ENCODE measurements around the gene SPOCD1.

The SPOCD1 gene

DNA sequence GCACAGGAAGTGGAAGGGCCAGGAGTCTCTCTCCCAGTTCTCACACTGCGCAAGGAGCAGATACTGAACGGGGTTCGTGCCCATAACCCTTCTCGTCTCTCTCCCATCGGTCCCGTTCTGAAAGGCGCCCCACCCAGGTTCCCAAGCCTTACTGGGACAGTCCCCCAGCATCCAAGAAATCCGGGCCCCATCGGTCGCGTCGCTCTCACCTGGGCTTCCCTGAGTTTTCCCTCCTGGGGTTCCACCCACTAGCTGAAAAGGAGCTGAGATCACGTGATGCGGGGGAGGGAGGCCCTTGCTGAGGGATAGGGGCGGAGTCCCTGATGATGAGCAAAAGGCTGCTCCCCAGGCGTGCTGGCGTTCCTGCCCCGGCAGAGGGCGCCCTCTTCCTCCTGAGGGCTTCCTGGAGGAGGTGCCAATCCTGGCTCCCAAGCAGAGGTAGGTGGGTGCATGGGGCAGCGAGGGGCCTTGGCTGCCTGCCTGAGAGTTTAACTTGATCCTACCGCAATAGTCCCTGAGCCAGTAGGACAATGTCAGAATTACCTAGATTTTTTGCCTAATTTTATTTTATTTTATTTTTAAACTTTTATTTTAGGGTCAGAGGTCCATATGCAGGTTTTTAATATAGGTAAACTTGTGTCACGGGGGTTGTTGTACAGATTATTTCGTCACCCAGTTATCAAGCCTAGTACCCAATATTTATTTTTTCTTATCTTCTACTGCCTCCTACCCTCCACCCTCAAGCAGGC is at the start of gene SPOCD1:
Gene SPOCD1 (minus strand): TSS at position 271 of the 749 bp plus-strand sequence. CDS start 689 bp downstream, outside the sequence.
- peak; percentile 89 for DNase-seq (ENCODE audit: low spot score)

DNA sequence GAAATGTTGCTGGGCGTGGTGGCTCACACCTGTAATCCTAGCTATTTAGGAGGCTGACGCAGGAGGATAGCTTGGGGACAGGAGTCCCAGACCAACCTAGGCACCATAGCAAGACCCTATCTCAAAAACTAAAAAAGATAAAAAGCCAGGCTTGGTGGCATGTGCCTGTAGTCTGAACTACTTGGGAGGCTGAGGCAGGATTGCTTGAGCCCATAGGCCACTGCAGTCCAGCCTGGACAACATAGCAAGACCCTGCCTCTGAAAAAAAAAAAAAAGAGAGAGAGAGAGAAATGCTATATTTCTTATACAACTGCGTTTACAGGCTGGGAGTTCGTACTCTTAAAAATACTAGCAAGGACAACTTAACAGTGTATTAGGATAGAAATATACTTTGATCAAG is 46.2 kb upstream of the SPOCD1 start:
- DNase-seq (ENCODE audit: low spot score), result no peak

DNA sequence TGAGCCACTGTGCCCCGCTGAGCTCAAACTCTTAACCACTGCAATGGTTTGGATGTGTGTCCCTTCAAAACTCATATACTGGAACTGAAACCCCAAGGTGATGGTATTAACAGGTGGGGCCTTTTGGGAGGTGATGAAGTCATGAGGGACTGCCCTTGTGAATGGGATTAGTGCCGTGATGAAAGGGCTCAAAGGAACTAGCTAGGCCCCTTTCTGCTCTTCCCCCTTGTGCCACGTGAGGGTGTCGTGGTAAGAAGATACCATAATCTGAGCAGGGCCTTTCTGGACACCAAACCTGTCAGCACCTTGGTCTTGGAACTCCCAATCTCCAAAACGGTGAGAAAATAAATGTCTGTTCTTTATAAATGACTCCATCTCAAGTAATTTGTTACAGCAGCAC is 45.5 kb upstream of the SPOCD1 start:
- no peak for DNase-seq (ENCODE audit: low spot score)

DNA sequence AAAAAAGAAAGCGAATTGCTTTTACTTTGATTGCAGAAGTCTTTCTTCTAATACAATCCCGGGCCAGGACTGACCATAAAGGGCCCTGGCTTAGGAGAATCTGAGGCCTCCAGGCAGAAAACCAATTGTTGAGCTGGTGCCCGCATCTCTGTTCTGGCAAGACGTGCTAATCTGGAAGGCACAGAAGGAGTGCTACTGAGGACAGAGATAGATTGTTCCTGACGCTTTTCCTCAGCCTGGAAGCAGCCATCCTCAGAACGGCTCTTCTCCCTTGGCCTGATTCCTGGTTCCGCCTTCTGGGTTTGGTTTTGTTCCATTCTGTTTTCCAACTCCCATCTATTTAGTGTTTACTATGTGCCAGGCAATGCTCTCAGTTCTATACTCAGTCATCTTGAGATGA is 44.8 kb upstream of the SPOCD1 start:
- DNase-seq (ENCODE audit: low spot score), result no peak

DNA sequence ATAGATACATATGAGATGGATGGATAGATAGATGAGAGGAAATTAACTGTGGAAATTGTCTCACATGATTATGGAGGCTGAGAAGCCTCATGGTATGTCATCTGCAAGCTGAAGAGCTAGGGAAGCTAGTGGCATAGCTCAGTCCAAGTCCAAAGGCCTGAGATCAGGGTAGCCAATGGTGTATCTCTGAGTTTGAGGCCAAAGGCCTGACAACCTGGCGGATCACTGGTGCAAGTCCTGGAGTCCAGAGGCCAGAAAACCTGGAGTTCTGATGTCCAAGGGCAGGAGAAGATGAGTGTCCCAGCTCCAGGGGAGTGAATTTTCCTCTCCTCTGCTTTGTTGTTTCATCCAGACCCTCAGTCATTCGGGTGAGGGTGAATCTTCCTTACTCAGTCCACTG is 43.9 kb upstream of the SPOCD1 start:
- DNase-seq (ENCODE audit: low spot score), result no peak

DNA sequence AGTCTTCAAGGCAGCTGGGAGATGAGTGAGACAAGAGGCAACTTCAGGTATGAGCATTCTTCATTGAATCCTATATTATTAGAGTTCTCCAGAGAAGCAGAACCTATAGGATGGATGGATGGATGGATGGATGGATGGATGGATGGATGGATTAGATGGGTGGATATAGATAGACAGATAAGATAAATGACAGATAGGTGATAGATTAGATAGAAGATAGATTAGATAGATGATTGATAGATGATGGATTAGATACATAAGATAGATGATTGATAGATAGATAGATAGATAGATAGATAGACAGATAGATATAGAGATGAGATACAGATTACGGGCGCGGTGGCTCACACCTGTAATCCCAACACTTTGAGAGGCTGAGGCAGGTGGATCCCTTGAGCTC is 43.2 kb upstream of the SPOCD1 start:
- DNase-seq (ENCODE audit: low spot score), result no peak

DNA sequence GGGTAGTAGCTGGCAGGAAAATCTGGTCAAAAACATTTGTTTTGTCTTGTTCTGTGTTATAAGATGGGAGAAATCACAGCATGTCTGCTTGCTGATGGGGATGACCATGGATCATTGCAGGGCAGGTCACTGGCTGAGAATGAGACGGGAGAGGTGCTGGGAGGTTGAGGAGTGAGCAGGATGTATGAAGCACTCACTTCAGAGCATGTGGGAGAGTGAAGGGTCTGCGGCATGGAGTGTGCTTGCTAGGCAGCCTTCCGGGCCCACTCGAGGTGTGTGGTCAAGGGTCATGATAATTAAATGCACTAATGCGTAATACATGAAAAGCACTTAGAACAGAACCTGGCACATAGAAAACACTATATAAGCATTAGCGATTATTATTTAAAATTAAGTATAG is 42.0 kb upstream of the SPOCD1 start:
- DNase-seq (ENCODE audit: low spot score), result no peak

DNA sequence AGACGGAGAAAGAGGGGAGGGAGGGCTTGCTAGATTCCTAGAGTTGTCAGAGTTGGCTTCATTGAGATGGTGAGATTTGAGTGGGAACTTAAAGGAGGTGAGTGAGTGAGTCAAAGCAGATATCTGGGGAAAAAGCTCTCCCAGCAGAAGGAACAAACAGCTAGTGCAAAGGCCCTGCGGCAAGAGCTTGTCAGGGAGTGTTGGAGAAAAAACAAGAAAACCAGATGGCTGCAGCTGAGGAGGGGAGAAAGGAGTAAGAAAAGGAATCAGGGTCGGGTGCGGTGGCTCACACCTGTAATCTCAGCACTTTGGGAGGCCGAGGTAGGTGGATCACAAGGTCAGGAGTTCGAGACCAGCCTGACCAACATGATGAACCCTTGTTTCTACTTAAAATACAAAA is 40.3 kb upstream of the SPOCD1 start:
- no peak for DNase-seq (ENCODE audit: low spot score)

DNA sequence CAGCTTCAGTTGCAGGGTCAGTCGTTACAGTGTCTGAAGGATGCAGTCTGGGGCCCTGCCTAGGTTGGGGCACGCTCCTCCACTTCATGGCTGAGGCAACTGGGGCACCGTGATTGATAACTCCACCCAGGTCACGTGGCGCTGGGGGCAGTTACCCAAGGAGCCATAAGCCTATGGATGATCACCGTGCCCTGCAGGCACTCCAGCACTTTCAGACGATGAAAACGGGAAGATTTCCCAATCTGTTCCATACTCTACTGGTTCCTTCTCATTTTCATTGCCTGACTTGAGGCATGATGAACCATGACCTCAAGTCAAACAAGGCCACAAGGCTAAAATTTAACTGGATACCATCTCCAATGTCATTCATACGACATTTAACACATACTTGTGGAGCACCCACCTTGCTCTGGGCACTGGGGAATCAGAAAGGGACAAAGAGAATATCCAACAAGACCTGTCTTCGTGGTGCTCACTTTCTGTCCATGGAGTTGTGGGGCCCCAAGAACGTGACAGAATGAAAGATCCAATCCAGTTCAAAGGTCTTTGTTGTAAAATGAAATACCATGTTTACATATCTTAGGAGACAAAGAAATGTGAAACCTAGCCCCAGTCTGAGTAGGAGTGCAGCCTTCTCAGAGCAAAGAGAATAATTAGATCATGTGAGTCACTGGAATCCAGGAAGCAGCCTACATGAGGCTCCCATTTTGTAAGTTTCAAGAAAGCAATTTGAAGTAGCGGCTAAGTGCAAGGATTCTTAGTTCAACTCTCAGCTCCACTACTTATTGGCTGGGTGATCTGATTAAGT is 39.4 kb upstream of the SPOCD1 start:
- DNase-seq (ENCODE audit: low spot score), result no peak

DNA sequence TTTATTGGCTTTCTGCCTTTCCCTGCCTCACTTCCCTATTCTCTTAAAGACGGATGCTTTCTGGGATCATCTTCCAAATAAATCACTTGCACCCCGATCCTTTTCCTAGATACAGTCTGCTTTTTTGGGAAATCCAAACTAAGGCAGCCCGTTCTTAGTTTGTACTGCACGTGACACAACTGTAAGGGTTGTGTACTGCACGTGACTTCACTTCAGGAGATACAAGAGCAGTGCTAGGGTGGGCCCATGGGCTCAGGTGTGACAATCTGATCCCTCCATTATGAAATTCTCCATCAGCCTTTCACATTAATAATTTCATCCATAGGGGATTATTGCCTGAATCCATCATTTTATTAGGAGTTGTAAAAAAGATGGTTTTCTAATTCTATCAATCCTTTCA is 33.8 kb upstream of the SPOCD1 start:
- DNase-seq (ENCODE audit: low spot score), result no peak

DNA sequence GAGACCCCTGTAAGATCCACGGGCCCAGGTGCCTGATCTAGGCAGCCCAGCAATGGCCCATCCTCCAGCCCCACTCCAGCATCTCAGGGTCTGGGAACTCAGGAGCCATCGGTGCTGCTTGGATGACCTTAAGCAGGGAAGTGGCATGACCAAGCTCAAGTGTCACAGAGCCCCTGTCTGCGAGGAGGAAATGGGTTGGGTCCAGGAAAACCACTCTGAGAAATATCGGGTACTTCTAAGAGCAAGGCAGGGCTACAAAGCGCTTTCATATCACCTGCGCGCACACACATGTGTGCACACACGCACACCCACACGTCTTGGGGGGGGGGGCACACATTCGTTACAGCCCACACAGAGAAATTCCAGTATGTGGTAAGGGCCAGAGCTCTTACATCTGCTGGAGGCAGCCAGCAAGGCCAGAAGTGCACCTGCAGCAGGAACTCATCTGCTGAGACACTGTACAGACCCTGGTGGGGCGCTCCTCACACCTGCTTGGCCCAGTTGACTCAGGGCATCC is 32.6 kb upstream of the SPOCD1 start:
- DNase-seq (ENCODE audit: low spot score), result peak; percentile 24

DNA sequence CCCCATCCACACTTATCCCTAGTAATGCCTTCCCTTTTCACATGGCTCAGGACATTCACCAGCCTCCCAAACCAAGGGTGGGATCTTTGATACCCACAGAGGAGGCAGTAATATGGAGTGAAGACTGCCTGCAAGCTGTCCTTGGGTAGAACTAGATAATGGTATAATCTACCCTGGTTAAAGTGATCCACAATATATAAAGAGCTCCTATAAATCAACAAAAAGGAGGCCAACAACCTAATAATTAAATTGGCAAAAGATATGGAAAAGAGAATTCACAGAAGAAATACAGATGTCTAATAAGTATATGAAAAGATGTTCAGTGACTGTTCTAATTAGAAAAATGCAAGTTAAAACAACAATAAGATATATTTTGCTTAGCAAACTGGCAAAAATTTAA is 30.7 kb upstream of the SPOCD1 start:
- no peak for DNase-seq (ENCODE audit: low spot score)

DNA sequence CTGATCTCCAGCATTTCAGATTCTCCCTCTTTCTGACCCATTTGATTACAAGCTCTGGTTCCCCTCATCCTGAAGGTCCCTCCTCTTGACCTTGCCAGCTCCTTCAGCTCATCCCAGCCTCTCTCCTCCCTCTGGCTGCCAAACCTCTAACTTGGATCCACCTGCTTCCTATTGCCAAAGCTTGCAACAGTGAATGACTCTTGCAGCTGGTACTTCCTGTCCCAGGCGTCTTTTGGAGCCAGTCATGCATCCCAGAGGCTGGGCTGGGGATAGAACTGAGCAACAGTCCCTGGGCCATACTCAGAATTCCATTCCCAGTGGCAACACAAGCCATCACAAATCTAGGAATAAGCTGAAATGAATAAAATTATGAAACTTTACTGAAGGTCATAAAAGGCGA is 27.7 kb upstream of the SPOCD1 start:
- DNase-seq (ENCODE audit: low spot score), result no peak

DNA sequence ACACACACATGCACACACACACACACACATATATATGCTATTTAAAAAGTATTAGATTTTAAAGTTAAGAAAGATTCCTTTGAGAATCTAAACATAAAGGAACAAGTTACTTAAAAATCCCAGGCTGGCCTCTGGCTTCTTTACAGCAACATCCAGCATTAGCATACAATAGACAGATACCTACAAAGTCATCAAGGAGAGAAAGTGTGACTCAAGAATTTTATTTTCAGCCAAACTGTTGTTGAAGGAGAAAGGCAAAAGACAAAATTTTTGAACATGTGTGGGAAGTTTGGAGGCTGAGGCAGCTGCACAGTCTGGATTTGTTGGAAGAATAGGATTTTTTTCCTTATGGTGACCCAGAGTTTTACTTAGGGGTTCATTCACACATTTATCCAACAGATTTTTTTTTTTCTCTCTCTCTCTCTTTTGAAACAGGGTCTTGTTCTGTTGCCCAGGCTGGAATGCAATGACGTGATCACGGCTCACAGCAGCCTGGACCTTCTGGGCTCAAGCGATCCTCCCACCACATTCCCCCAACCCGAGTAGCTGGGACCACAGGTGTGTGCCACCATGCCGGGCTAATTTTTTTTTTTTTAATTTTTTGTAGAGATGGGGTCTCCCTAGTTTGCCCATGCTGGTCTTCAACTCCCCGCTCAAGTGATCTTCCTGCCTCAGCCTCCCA is 24.0 kb upstream of the SPOCD1 start:
- no peak for DNase-seq (ENCODE audit: low spot score)

DNA sequence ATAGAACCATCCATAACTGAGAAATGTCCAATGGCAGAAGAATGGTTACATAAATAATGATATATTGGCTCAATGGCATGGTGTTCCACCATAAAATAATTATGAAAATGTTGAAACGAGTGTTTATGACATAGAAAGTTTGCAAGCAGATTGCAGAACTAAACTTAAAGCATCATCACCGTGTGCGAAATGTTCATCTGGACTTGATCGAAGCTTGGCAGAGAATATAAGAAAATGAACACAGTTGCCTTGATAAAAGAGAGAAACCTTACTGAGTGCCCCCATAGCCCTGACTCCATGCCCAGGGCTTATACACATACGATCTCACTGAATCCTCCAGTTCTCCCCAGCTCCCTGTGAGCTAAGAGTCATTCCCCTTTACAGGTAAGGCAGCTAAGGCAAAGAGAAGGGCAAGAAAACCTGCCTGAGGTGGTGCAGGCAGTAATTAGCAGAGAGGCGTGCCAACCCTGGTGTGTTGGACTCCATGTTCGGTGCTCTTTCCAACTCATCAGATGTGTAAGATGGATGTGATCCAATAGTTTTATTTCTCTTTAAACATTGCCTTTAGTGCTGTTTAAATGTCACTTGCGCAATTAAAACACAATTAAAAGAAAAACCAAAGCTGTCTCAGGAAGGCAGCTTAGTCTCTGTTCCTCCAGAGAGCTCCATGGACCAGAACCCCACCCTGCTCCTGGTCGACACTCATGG is 21.8 kb upstream of the SPOCD1 start:
- DNase-seq (ENCODE audit: low spot score), result no peak

DNA sequence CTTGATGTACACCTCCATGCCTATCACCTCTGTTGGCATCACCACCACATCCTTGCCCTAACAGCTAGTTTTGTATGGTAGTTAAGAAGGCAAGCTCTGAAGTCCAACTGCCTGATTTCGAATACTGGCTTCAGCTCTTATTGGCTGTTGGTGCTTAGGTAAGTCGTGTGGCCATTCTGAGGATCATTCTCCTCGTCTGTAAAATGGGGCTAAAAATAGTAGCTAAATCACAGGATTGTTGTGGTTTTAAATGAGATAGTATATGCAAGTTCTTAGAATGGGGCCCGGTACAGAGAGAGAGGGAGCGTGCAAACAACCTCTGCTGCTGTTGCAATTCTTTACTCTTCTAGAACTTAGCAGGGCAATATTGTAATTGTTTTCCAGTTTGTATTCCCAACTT is 20.8 kb upstream of the SPOCD1 start:
- no peak for DNase-seq (ENCODE audit: low spot score)

DNA sequence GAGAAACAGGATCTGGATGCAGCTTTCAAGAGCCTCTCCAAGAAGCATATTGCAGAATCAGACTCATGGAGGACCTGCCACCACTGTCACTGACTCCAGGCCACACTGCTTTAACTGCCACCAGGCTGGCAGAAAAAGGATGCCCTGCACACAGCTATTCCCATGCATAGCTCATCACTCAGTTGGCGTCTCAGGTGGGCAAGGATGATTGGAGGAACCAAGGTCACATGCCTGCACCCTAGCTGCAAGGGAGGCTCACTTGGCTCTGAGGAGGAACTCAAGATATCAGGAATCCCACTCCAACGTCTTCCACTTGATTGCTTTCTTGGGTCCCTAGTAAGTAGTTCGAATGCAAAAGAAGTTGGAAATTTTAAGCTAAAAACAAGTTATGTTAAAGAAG is 19.6 kb upstream of the SPOCD1 start:
- no peak for DNase-seq (ENCODE audit: low spot score)

DNA sequence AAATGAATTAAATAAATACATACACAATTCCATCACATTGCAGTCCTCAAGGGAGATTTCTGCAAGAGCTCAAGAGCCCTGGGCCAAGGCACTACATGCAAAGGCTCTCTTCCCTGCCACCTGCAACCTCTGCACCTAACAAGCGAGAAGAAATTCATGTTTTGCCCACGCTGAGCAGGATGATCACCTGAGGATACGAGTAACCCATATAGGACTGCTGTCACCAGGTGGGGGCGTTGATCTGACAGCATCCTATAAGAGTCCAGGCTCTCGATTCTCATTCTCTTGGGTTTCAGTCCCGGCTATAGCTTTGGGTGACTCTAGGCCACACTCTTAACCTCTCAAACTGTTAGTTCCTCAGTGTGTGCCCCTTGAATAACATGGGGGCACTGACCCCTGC is 18.7 kb upstream of the SPOCD1 start:
- no peak for DNase-seq (ENCODE audit: low spot score)

DNA sequence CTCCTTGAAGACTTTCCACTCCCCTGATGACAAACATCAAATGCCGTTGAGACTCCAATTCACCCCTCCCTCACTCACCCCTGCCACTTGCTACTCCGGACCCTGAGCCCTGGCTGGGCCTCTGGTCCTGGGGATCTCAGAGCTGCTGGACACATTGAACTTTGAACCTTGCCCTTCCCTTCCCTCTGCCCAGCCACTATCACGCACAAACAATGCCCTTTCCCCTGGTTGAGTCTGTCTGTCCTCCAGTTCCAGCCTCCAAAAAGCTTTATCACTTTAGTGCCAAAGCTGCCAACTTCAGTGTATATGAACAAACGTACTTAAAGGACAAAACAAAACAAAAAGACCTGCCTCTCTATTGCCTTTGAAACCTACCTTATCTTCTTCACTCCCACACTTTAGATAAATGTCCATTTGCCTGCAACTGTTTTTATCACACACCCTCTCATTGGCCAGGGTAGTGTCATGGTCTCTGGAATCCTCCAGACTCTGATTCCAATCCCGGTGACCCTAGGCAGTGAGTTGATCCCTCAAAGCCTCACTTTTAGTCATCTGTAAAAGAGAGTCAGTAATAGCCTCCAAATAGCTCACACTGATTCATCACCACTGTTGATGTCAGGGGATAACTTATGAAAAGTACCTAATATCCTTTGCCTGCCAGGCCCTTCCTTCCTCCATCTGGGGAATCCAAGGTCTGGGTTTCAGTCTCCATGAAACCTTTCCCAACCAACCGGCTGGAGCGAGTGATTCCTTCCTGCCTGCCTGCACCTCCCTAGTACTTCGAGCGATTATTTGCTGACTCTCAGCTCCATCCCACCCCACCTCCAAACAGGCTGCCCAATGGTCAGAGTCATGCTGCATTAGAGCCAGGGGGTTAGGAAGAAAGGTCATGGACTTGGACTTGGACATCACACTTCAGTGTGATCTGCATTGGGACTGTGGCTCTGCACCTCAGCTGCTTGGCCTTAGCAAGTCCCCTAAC is 15.9 kb upstream of the SPOCD1 start:
- no peak for DNase-seq (ENCODE audit: low spot score)

DNA sequence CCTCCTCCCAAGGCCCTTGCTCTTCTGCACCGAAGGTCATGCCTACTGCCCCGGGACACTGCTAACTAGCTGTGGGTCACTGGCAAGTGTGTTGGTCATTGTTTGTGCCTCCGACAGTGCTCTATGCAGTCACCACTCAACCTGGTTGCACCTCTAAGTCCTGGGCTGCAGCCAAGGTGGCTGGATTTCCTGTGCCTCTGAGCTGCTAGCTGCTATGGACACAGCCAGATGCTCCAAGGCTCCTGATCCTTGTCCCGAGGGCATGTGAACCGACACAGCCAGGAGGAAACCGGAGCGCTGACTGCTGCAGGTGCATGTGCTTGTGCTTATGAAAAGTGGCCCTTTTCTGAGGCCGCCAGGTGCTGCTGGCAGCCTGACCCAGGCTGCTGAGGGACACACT is 14.7 kb upstream of the SPOCD1 start:
- DNase-seq (ENCODE audit: low spot score), result no peak

DNA sequence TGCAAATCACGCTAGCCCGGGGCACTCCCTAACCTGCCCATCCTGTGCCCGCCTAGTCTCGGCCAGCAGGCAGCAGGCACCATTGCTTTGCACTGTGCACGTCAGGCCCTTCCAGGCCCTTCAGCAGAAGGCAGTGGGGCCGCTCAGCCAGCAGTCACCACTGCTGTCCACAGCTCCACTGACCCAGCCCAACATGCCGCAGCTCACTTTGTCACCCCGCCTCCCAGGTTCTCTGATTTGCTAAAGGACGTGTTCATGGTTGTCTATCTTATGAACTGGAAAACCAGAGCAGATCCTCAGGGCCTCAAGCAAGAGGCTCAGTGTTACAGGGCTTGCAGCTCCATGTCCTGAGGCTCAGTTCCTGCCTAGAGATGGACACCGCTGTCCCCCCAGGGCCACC is 14.2 kb upstream of the SPOCD1 start:
- no peak for DNase-seq (ENCODE audit: low spot score)

All from activated CD4-positive, alpha-beta T cell treated with anti-CD3 and anti-CD28 coated beads, Interleukin-2, Interleukin-4, amounts not matched to agents 100 ng/mL and 50 ng/mL, durations not matched to agents 16 hours and 8 hours (primary cell).